Osteoblast (primary cell): ENCODE data around the gene GNMT. TPM values are rescaled to one million over a fixed set of nuclear protein-coding genes. Genes with fewer than 3 reads are reported as not detected.
"Not testable (repeated sequence)": the region's sequence is repeated elsewhere in the genome, so short reads cannot be mapped to it uniquely, and the experiment has no call there.

ENCODE experiments used
- DNase-seq: peaks from one replicate; pipeline ENCODE4 v3.0.0; 2011; ENCODE audit warnings: low spot score, mixed read lengths; ENCODE audit not compliant: insufficient read length; ENCODE audit errors: missing footprints
- H2AFZ ChIP-seq: 2 replicates; pipeline ENCODE4 v1.6.0; 2011; ENCODE audit warnings: mild to moderate bottlenecking, low read length
- H3K27ac ChIP-seq: 2 replicates; pipeline ENCODE4 v1.5.1; 2011; ENCODE audit warnings: mild to moderate bottlenecking, low read depth, low read length, moderate library complexity
- H3K27me3 ChIP-seq: 2 replicates; pipeline ENCODE4 v1.6.0; 2012; ENCODE audit warnings: mild to moderate bottlenecking, control low read depth, inconsistent platforms, low read length, moderate library complexity; ENCODE audit not compliant: insufficient read depth
- H3K36me3 ChIP-seq: 2 replicates; pipeline ENCODE4 v1.5.1; 2011; ENCODE audit warnings: mild to moderate bottlenecking, low read length, control low read depth, moderate library complexity; ENCODE audit not compliant: insufficient read depth
- H3K4me1 ChIP-seq: 2 replicates; pipeline ENCODE4 v1.5.1; 2011; ENCODE audit warnings: mild to moderate bottlenecking, low read length, control low read depth, moderate library complexity; ENCODE audit not compliant: insufficient read depth
- H3K4me2 ChIP-seq: 2 replicates; pipeline ENCODE4 v1.6.0; 2011; ENCODE audit warnings: mild to moderate bottlenecking, low read length; ENCODE audit not compliant: insufficient read depth
- H3K4me3 ChIP-seq: fragments of 200-600 bp; sonication (generic); 3 replicates; pipeline ENCODE4 v1.5.1; 2012; ENCODE audit warnings: mild to moderate bottlenecking, low read length, inconsistent platforms; ENCODE audit not compliant: insufficient read depth
- H3K79me2 ChIP-seq: 2 replicates; pipeline ENCODE4 v1.6.0; 2012; ENCODE audit warnings: mild to moderate bottlenecking, low read length, control low read depth, inconsistent platforms; ENCODE audit not compliant: insufficient read depth
- H3K9me3 ChIP-seq: 2 replicates; pipeline ENCODE4 v1.5.1; 2011; ENCODE audit warnings: low read depth, low read length, control low read depth
- H4K20me1 ChIP-seq: 2 replicates; pipeline ENCODE4 v1.6.0; 2012; ENCODE audit warnings: mild to moderate bottlenecking, low read length, control low read depth; ENCODE audit not compliant: insufficient read depth
- total RNA-seq: library from RNA; depleted of rRNA; stranded (reverse); fragments of >200 nt; gene quantifications from 2 replicates; pipeline ENCODE4 v1.2.3, GENCODE V29; 2012
- TF ChIP-seq, protein P1 (sequence below): IDR thresholded peaks from 2 replicates; pipeline ENCODE4 v1.5.1; 2011; ENCODE audit warnings: mild to moderate bottlenecking, low read depth, low read length, moderate library complexity; ENCODE audit errors: extremely low read depth

The GNMT gene
- total RNA-seq, 1 donor, result 0.72 TPM

DNA sequence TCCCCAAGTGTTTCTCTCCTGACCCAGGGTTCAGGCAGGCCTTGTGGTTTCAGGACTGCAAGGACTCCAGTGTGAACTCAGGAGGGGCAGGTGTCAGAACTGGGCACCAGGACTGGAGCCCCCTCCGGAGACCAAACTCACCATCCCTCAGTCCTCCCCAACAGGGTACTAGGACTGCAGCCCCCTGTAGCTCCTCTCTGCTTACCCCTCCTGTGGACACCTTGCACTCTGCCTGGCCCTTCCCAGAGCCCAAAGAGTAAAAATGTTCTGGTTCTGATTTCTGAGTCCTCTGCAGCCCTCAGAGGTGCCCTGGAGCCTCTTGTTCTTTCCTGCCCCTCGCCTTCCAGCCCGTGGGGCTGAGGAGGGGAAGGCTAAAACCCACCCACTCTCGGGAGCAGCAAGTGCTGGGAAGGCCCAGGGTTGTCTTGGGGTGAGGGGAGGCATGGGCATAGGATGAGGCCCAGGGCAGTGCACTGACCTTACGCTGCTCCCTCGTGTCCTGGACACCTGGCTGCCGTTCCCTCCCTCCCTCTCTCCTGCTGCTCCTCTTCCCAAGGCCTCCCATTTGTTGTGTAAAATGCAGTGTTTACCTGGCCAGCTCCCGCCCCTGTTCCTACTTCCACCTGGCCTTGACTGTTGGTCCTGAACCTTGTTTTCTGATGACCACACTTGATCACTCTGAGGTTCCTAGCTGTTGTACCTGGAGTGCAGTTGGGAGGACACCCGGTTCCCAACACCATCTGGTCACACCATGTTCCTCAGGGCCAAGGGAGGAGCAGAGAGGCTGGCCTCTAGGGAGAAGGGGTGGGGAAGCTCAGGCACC lies 21.4 kb upstream of the GNMT start:
- H4K20me1 ChIP-seq, result peaks cover 3% of the 10 kb centered on the region
- TF ChIP-seq, protein P1, sequence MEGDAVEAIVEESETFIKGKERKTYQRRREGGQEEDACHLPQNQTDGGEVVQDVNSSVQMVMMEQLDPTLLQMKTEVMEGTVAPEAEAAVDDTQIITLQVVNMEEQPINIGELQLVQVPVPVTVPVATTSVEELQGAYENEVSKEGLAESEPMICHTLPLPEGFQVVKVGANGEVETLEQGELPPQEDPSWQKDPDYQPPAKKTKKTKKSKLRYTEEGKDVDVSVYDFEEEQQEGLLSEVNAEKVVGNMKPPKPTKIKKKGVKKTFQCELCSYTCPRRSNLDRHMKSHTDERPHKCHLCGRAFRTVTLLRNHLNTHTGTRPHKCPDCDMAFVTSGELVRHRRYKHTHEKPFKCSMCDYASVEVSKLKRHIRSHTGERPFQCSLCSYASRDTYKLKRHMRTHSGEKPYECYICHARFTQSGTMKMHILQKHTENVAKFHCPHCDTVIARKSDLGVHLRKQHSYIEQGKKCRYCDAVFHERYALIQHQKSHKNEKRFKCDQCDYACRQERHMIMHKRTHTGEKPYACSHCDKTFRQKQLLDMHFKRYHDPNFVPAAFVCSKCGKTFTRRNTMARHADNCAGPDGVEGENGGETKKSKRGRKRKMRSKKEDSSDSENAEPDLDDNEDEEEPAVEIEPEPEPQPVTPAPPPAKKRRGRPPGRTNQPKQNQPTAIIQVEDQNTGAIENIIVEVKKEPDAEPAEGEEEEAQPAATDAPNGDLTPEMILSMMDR, result no peak
- H3K4me2 ChIP-seq, result no peak overlapping the region
- H3K27me3 ChIP-seq, result no peaks in the 10 kb centered on the region
- no peaks in the 10 kb centered on the region for H3K4me1 ChIP-seq
- H3K79me2 ChIP-seq, result peaks cover 8% of the 10 kb centered on the region
- DNase-seq, result no peak
- no peak overlapping the region for H3K4me3 ChIP-seq
- H3K27ac ChIP-seq, result no peak overlapping the region
- peaks cover 27% of the 10 kb centered on the region for H3K36me3 ChIP-seq
- H3K9me3 ChIP-seq, result no peaks in the 10 kb centered on the region
- no peak overlapping the region for H2AFZ ChIP-seq

DNA sequence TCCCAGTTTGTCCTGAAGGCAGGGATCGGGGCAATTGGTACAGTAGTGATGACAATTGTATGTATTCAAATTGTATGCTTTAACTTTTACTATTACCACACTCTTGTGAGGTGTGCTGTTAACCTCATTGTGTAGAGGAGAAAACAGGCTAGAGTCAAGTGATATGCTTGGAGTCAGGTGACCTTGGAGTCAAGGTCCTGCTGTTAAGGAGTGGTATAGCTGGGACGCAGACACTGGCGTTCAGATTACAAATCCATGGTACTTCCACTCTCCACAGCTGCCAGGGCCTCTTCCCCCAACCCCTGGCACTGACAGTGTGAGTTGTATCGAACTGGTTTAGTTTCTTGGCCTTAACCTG lies 20.8 kb upstream of the GNMT start:
- Histone ChIP-seq H2AFZ (no peak overlapping the region), H3K79me2 (peaks cover 5% of the 10 kb centered on the region), H3K4me2 (no peak overlapping the region), H3K36me3 (peaks cover 21% of the 10 kb centered on the region), H3K4me3 (no peak overlapping the region), H4K20me1 (peaks cover 3% of the 10 kb centered on the region), H3K4me1 (no peaks in the 10 kb centered on the region), H3K27ac (no peak overlapping the region), H3K9me3 (no peaks in the 10 kb centered on the region), H3K27me3 (no peaks in the 10 kb centered on the region)
- DNase-seq, result peak; percentile 3
- TF ChIP-seq, protein P1, result no peak

DNA sequence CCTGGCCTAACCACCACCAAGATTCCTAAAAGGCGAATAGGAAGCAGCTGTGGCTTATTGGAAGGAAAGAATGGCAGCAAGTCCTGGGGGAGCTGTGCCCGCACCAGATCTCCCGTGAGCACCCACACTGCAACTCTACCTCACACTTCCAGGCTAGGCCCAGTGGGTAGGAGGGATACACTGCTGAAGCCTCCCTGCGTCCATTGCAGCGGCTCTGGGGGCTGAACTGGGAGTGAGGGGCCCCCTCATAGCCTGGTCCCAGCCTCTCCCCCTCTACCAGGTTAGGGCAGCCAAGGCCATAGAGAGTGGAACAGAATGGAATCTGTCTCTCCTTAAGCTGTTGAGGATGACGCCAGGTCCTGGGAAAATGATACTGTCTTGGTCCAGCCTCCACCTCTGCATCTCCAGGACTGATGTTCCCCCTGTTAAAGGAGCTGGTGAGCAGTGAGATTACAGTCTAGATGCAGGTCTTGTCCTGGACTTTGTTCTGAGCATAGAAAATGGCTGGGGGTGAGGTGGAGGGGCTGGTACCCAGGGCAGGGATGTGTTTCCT lies 20.0 kb upstream of the GNMT start:
- peak; percentile 9 for DNase-seq
- H3K27me3 ChIP-seq, result no peaks in the 10 kb centered on the region
- TF ChIP-seq, protein P1, result no peak
- peaks cover 17% of the 10 kb centered on the region for H3K36me3 ChIP-seq
- no peaks in the 10 kb centered on the region for H3K9me3 ChIP-seq
- H3K79me2 ChIP-seq, result peaks cover under 1% of the 10 kb centered on the region
- H3K4me3 ChIP-seq, result no peak overlapping the region
- no peaks in the 10 kb centered on the region for H3K4me1 ChIP-seq
- peaks cover 3% of the 10 kb centered on the region for H4K20me1 ChIP-seq
- no peak overlapping the region for H2AFZ ChIP-seq
- no peak overlapping the region for H3K27ac ChIP-seq
- no peak overlapping the region for H3K4me2 ChIP-seq

GRCh38 chr6:42941356-42941755 lies 19.2 kb upstream of the GNMT start:
- H3K36me3 ChIP-seq, result peaks cover 11% of the 10 kb centered on the region
- H3K27ac ChIP-seq, H3K4me3 ChIP-seq, H3K79me2 ChIP-seq, H3K27me3 ChIP-seq, H3K9me3 ChIP-seq, DNase-seq, H3K4me1 ChIP-seq, H2AFZ ChIP-seq, H3K4me2 ChIP-seq, H4K20me1 ChIP-seq: not testable (repeated sequence)
